HCT116 (cell line): ENCODE measurements around the gene FAM171A1. TPM values are rescaled to one million over a fixed set of nuclear protein-coding genes. Genes with fewer than 3 reads are reported as not detected.

Experiments
- ATAC-seq: fragments of 200-7000 bp; cut with Tn5 transposase; 2 replicates; pipeline ENCODE4 v1.9.1; 2020; ENCODE audit warnings: mild to moderate bottlenecking, moderate library complexity
- BruUV-seq: library from RNA; stranded (reverse); fragments of 400-500 nt; replicated peaks from 2 replicates; lab custom pipeline; 2021; lab: Mats Ljungman, UMichigan
- CTCF ChIA-PET: fragments of 300-600 bp; sonication (Branson Sonifier 250); formaldehyde crosslinking; loops from one replicate; lab custom pipeline; 2021; ENCODE audit warnings: antibody characterized with exemption; lab: Charles Lee
- POLR2A ChIA-PET: fragments of 300-600, 350-600 bp; sonication (Branson Sonifier 250); formaldehyde crosslinking; loops from one replicate; lab custom pipeline; 2021; ENCODE audit warnings: antibody characterized with exemption; lab: Charles Lee
- RAD21 ChIA-PET, 2 experiments: fragments of 300-600 bp; sonication (Branson Sonifier 250); formaldehyde crosslinking; loops; one replicate each; lab custom pipeline; 2023; ENCODE audit warnings: low total read pairs in 2 of 2; ENCODE audit not compliant: uncharacterized antibody in 2 of 2, unreplicated experiment in 2 of 2, low non-redundant PET in 1 of 2; lab: Charles Lee
- DNase-seq: peaks from one replicate; pipeline ENCODE4 v3.0.0-alpha.2; 2010; ENCODE audit warnings: low read depth, low spot score
- H2AFZ ChIP-seq: fragments of 200-600 bp; shearing (Covaris generic), sonication (generic); 2 replicates; pipeline ENCODE4 v1.6.1; 2017; ENCODE audit warnings: low read depth, mixed run types, mixed read lengths, antibody characterized with exemption, low read length; ENCODE audit not compliant: poor library complexity, severe bottlenecking
- H3K27ac ChIP-seq: 2 replicates; pipeline ENCODE4 v1.5.1; 2012; ENCODE audit warnings: low read depth, low read length
- H3K27me3 ChIP-seq: fragments of 200-600 bp; sonication (generic); 2 replicates; pipeline ENCODE4 v1.6.1; 2016; ENCODE audit warnings: mixed run types, low read length, mixed read lengths; ENCODE audit not compliant: insufficient read depth
- H3K36me3 ChIP-seq, 2 experiments: fragments of 200-500 bp in 1 of 2; fragments of 200-600 bp in 1 of 2; sonication (Bioruptor generic) in 1 of 2; sonication (generic) in 1 of 2; 2 replicates each; pipeline versions ENCODE4 v1.5.1 to v1.6.1; 2014 to 2016; ENCODE audit warnings: low read length in 2 of 2, inconsistent platforms in 1 of 2, mixed read lengths in 1 of 2, mixed run types in 1 of 2; ENCODE audit not compliant: insufficient read depth in 2 of 2, control insufficient read depth in 1 of 2
- H3K4me1 ChIP-seq, 2 experiments: fragments of 200-600 bp in 1 of 2; sonication (generic) in 1 of 2; 2 replicates each; pipeline versions ENCODE4 v1.5.1 to v1.6.1; 2012 to 2017; ENCODE audit warnings: low read length in 2 of 2, inconsistent platforms in 1 of 2, mild to moderate bottlenecking in 1 of 2, mixed read lengths in 1 of 2, mixed run types in 1 of 2, moderate library complexity in 1 of 2; ENCODE audit not compliant: insufficient read depth in 2 of 2, control insufficient read depth in 1 of 2
- H3K4me2 ChIP-seq: fragments of 200-600 bp; sonication (generic); 2 replicates; pipeline ENCODE4 v1.6.1; 2017; ENCODE audit warnings: mixed run types, low read length, mixed read lengths
- H3K4me3 ChIP-seq, 2 experiments: fragments of 200-600 bp in 1 of 2; sonication (generic) in 1 of 2; replicated peaks in 1 of 2; 2 replicates each; pipeline ENCODE4 v1.5.1; 2011 to 2016; ENCODE audit warnings: low read length in 2 of 2, control low read depth in 1 of 2, low read depth in 1 of 2, mild to moderate bottlenecking in 1 of 2, mixed read lengths in 1 of 2, mixed run types in 1 of 2
- H3K79me2 ChIP-seq: fragments of 200-600 bp; sonication (generic); 2 replicates; pipeline ENCODE4 v1.6.1; 2017; ENCODE audit warnings: mild to moderate bottlenecking, mixed run types, low read length, moderate library complexity, mixed read lengths; ENCODE audit not compliant: insufficient read depth
- H3K9ac ChIP-seq: fragments of 200-600 bp; sonication (generic); 2 replicates; pipeline ENCODE4 v1.6.1; 2016; ENCODE audit warnings: low read length, mixed read lengths
- H3K9me2 ChIP-seq: fragments of 200-600 bp; sonication (generic), shearing (Covaris generic); 2 replicates; pipeline ENCODE4 v1.6.1; 2017; ENCODE audit warnings: mixed run types, mild to moderate bottlenecking, moderate library complexity; ENCODE audit not compliant: insufficient read depth
- H3K9me3 ChIP-seq, 2 experiments: fragments of 200-500 bp in 1 of 2; fragments of 200-600 bp in 1 of 2; sonication (Bioruptor generic) in 1 of 2; sonication (generic) in 1 of 2; 2 replicates each; pipeline ENCODE4 v1.6.1; 2014 to 2017; ENCODE audit warnings: low read length in 2 of 2, mixed read lengths in 2 of 2, inconsistent platforms in 1 of 2, low read depth in 1 of 2, mild to moderate bottlenecking in 1 of 2, mixed run types in 1 of 2, moderate library complexity in 1 of 2; ENCODE audit not compliant: control insufficient read depth in 1 of 2, insufficient read depth in 1 of 2
- H4K20me1 ChIP-seq: fragments of 200-600 bp; sonication (generic), shearing (Covaris generic); 2 replicates; pipeline ENCODE4 v1.6.1; 2017; ENCODE audit warnings: mixed run types, mild to moderate bottlenecking, moderate library complexity; ENCODE audit not compliant: insufficient read depth
- CEBPB ChIP-seq: IDR thresholded peaks from 2 replicates; pipeline ENCODE4 v1.6.1; 2012; ENCODE audit warnings: low read depth
- CTCF ChIP-seq, 3 experiments: fragments of 200-600 bp in 1 of 3; sonication (generic) in 1 of 3; IDR thresholded peaks in 2 of 3; conservative IDR thresholded peaks in 1 of 3; 2 replicates each; pipeline ENCODE4 v1.5.1; 2012 to 2017; ENCODE audit warnings: low read depth in 2 of 3, low read length in 2 of 3, antibody characterized with exemption in 1 of 3, borderline replicate concordance in 1 of 3, control low read depth in 1 of 3, mild to moderate bottlenecking in 1 of 3, mixed read lengths in 1 of 3, mixed run types in 1 of 3, moderate library complexity in 1 of 3; ENCODE audit not compliant: insufficient read depth in 1 of 3
- EGR1 ChIP-seq: IDR thresholded peaks from 2 replicates; pipeline ENCODE4 v1.6.1; 2012; ENCODE audit warnings: low read depth
- EZH2 ChIP-seq: fragments of 200-600 bp; sonication (generic); IDR thresholded peaks from 2 replicates; pipeline ENCODE4 v1.6.1; 2017; ENCODE audit warnings: antibody characterized with exemption, mixed run types
- EZH2phosphoT487 ChIP-seq: fragments of 200-600 bp; IDR thresholded peaks from 2 replicates; pipeline ENCODE4 v1.6.1; 2018; ENCODE audit warnings: antibody characterized with exemption, borderline replicate concordance
- FOSL1 ChIP-seq: IDR thresholded peaks from 2 replicates; pipeline ENCODE4 v1.6.1; 2012; ENCODE audit warnings: low read depth
- JUND ChIP-seq: IDR thresholded peaks from 2 replicates; pipeline ENCODE4 v1.6.1; 2012
- POLR2AphosphoS5 ChIP-seq: IDR thresholded peaks from 2 replicates; pipeline ENCODE4 v1.6.1; 2011; ENCODE audit warnings: mild to moderate bottlenecking, low read depth, low read length, moderate library complexity
- RAD21 ChIP-seq: IDR thresholded peaks from 2 replicates; pipeline ENCODE4 v1.6.1; 2012; ENCODE audit warnings: low read depth, mild to moderate bottlenecking
- REST ChIP-seq: IDR thresholded peaks from 2 replicates; pipeline ENCODE4 v1.6.1; 2012; ENCODE audit warnings: low read depth
- SIN3A ChIP-seq: IDR thresholded peaks from 2 replicates; pipeline ENCODE4 v1.6.1; 2012; ENCODE audit warnings: low read depth
- SP1 ChIP-seq: IDR thresholded peaks from 2 replicates; pipeline ENCODE4 v1.6.1; 2012; ENCODE audit warnings: low read depth
- SRF ChIP-seq: IDR thresholded peaks from 2 replicates; pipeline ENCODE4 v1.6.1; 2012; ENCODE audit warnings: low read depth
- TCF7L2 ChIP-seq: IDR thresholded peaks from 2 replicates; pipeline ENCODE4 v1.7.0; 2011; ENCODE audit warnings: borderline replicate concordance, inconsistent platforms; ENCODE audit not compliant: insufficient read depth, insufficient read length; ENCODE audit errors: extremely low read depth
- YY1 ChIP-seq: IDR thresholded peaks from 2 replicates; pipeline ENCODE4 v1.6.1; 2011; ENCODE audit warnings: low read length, low read depth, moderate library complexity, mild to moderate bottlenecking; ENCODE audit not compliant: insufficient replicate concordance; ENCODE audit errors: extremely low read depth
- ZBTB33 ChIP-seq: IDR thresholded peaks from 2 replicates; pipeline ENCODE4 v1.6.1; 2011; ENCODE audit warnings: mild to moderate bottlenecking, low read length, moderate library complexity; ENCODE audit not compliant: insufficient replicate concordance; ENCODE audit errors: extremely low read depth
- ZFX ChIP-seq: fragments of 450-650 bp; IDR thresholded peaks from 2 replicates; pipeline ENCODE4 v1.6.1; 2017
- ZNF274 ChIP-seq: fragments of 200-500 bp; sonication (Bioruptor generic); IDR thresholded peaks from 2 replicates; pipeline ENCODE4 v1.6.1; 2014; ENCODE audit warnings: mild to moderate bottlenecking, low read depth, low read length, inconsistent platforms
- intact Hi-C: fragments of 100-400 bp; cut with micrococcal nuclease; formaldehyde crosslinking; loops from 2 replicates; pipeline ENCODE4 v1.10.0; 2022
- total RNA-seq: library from RNA; stranded (reverse); gene quantifications from one replicate; pipeline ENCODE4 v1.2.1, GENCODE V29; 2021; ENCODE audit not compliant: unreplicated experiment
- TF ChIP-seq, protein P1 (sequence below): IDR thresholded peaks from 2 replicates; pipeline ENCODE4 v1.6.1; 2012
- TF ChIP-seq, protein P2 (sequence below): IDR thresholded peaks from 2 replicates; pipeline ENCODE4 v1.6.1; 2012

The FAM171A1 gene
- total RNA-seq, 1 experiment from 2014 or later, result 32.5 TPM

DNA sequence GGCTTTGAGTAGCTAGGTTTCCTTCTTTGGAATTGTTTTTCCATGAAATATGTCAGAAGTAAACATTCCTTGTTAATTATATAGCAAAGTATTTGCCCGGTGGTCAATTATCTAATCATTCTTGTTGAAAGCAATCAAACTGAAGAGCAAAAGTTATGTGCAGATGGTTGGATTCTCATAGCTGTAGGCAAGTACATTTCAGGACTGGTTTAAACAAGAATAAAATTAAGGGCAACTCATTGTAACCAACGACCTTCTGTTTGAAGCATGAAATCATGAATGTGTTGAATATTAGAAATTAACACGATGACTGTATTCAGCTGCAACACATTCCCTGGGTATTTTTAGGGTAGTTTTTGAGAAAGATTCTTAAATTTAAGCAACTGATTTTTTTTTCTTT lies 140.8 kb downstream of the FAM171A1 start:
- DNase-seq, result no peak
- intact Hi-C loops, result no loop called here
- Histone ChIP-seq H3K27ac (no peak overlapping the region), H3K9me2 (no peaks in the 10 kb centered on the region), H3K4me2 (no peak overlapping the region), H4K20me1 (no peaks in the 10 kb centered on the region), H3K9me3 (no peaks in the 10 kb centered on the region), H3K36me3 (no peaks in the 10 kb centered on the region), H3K27me3 (no peaks in the 10 kb centered on the region)
- POLR2A ChIA-PET, result no interaction called here
- CTCF ChIA-PET, result interaction anchor here (1.4 kb wide), 1 partner anchor 14 kb away, joined by 3 read pairs; no protein-coding TSS in a partner anchor
- BruUV-seq, result no TSS peak
- TF ChIP-seq, protein P1, sequence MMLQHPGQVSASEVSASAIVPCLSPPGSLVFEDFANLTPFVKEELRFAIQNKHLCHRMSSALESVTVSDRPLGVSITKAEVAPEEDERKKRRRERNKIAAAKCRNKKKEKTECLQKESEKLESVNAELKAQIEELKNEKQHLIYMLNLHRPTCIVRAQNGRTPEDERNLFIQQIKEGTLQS, result no peak
- TF ChIP-seq ZNF274, result no peak
- no peak for TF ChIP-seq TCF7L2
- TF ChIP-seq EZH2phosphoT487, result no peak
- TF ChIP-seq POLR2AphosphoS5, result no peak
- no peak for TF ChIP-seq YY1
- TF ChIP-seq ZBTB33, result no peak
- TF ChIP-seq FOSL1, result no peak
- TF ChIP-seq SIN3A, result no peak
- TF ChIP-seq, protein P2, sequence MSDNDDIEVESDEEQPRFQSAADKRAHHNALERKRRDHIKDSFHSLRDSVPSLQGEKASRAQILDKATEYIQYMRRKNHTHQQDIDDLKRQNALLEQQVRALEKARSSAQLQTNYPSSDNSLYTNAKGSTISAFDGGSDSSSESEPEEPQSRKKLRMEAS, result no peak
- no peak for TF ChIP-seq RAD21
- no peak for TF ChIP-seq SRF
- TF ChIP-seq JUND, result no peak
- TF ChIP-seq CEBPB, result no peak
- no peak for TF ChIP-seq CTCF (IDR thresholded peaks at IDR 0.05 in 2 of 3, conservative IDR thresholded peaks at IDR 0.05 in 1 of 3; ENCODE audit: borderline replicate concordance in 1 of 3, insufficient read depth in 1 of 3, low read depth in 2 of 3, low read length in 2 of 3)
- TF ChIP-seq ZFX, result no peak
- no peak for TF ChIP-seq REST
- no peak for TF ChIP-seq SP1
- no peak for TF ChIP-seq EGR1
- TF ChIP-seq EZH2, result no peak
- TF ChIP-seq, all 23 proteins: peak for 0
- no peak overlapping the region for H3K9ac ChIP-seq
- H2AFZ ChIP-seq, result no peak overlapping the region
- RAD21 ChIA-PET, result no interaction called here
- H3K4me3 ChIP-seq, result no peak overlapping the region
- peaks cover 6 to 12% of the 10 kb centered on the region in 2 experiments; a peak in 3 of 4 replicates for H3K4me1 ChIP-seq
- no peaks in the 10 kb centered on the region; the same call in 1 of the 2 replicates for H3K79me2 ChIP-seq
- ATAC-seq, result no peak
